HFF-Myc (cell line): ENCODE results near the gene TEX26.
A peak's percentile ranks its signal among the peaks of the same experiment; 100 is the strongest.

ENCODE experiments used
- DNase-seq: peaks from one replicate; pipeline ENCODE4 v3.0.0-alpha.2; 2011; ENCODE audit warnings: low read depth; ENCODE audit errors: extremely low read depth
- H3K4me3 ChIP-seq: replicated peaks from 2 replicates; pipeline ENCODE4 v1.5.1; 2011; ENCODE audit warnings: low read depth, mild to moderate bottlenecking, control low read depth, low read length
- TF ChIP-seq, protein P1 (sequence below): IDR thresholded peaks from 2 replicates; pipeline ENCODE4 v1.5.1; 2012; ENCODE audit warnings: mild to moderate bottlenecking, low read depth, low read length, control low read depth; ENCODE audit errors: missing control alignments

Gene TEX26

DNA sequence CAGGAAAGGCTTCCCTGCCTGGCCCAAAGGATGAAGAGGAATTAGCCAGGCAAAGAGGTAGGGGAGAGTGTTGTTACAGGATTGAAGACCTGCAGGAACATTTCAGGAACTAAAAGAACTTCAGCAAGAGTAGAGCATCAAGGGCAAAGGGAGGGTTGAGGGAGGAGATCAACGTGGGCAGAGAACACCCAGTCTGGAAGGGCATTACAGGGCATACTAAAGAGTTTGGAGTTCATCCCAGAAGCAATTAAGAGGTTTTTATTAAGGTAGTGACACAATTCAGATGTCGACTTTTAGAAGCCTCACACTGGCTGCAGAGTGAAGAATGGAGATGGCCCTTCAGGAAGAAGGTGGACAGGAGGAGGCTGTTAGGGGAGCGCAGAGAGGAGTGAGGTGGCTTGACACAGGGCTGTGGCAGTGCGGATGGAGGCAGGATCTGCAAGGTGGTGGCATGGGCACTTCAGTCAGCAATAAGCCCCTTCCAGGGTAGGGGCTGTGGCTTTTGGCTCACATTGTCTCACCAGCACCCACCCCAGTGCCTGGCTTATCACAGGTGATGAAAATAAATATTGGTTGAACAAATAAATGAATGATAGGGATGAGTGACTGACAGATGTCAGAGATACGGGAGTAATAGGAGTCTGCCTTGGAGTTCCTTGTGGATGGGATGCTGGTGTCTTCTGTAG, 24.9 kb downstream of the TEX26 start:
- H3K4me3 ChIP-seq = no peak overlapping the region
- TF ChIP-seq, protein P1, sequence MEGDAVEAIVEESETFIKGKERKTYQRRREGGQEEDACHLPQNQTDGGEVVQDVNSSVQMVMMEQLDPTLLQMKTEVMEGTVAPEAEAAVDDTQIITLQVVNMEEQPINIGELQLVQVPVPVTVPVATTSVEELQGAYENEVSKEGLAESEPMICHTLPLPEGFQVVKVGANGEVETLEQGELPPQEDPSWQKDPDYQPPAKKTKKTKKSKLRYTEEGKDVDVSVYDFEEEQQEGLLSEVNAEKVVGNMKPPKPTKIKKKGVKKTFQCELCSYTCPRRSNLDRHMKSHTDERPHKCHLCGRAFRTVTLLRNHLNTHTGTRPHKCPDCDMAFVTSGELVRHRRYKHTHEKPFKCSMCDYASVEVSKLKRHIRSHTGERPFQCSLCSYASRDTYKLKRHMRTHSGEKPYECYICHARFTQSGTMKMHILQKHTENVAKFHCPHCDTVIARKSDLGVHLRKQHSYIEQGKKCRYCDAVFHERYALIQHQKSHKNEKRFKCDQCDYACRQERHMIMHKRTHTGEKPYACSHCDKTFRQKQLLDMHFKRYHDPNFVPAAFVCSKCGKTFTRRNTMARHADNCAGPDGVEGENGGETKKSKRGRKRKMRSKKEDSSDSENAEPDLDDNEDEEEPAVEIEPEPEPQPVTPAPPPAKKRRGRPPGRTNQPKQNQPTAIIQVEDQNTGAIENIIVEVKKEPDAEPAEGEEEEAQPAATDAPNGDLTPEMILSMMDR = no peak
- DNase-seq = no peak

DNA sequence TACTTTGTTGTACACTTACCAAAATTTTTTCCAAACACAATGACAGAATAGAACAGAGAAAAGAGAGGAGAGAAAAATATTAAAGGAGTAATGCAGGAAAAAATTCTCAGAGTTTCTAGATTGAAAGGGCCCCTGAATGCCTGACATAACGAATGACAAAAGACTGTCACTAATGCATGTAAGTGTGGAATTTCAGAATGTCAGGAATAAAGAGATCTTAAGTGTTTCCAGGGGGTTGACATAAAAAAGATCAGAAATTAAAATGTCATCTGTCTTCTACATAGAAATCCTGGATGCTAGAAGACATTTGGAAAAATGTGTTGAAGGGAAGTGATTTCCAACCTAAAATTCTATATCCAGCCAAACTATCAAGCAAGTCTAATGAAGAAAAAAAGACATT, 27.2 kb downstream of the TEX26 start:
- DNase-seq = no peak
- H3K4me3 ChIP-seq = no peak overlapping the region
- TF ChIP-seq, protein P1 = no peak

DNA sequence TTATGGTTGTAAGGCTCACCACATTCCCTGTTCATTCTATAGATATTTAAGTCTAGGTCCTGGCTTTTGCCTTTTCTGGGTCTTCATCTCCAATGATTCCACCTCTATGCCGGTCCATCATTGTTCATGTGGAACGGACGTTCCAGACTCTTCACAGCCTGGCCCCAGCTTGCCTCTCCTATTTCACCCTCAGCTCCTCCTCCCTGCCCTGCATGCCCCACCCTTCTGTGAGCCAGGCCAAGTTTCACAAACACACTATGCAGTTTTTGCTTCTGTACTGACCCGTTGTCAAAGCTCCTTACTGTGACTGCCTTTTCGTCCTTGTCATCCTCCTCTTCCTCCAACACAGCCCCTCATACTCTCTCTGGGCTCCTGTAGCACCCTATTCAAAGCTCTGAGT, 31.3 kb downstream of the TEX26 start:
- H3K4me3 ChIP-seq = no peak overlapping the region
- DNase-seq = peak; percentile 10
- TF ChIP-seq, protein P1 = no peak

DNA sequence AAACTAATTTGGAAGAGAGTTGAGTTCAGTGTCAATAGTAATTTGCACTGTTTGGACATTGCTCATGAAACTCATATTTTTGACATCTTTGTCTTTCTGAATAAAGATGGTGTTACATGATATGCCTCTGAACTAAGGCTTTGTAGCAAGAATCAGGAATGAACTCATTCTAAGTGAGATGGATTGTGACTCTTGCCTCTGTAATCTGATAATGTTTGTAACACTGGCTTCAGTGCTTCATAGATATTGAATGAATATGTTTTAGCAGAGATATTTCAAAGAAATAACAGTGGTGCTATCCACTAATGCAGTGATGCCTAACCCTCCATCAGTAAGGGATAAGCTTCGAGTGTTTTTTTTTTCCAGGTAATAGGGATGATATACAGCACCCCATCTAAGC, 32.9 kb downstream of the TEX26 start:
- TF ChIP-seq, protein P1 = no peak
- no peak overlapping the region for H3K4me3 ChIP-seq
- DNase-seq = no peak

DNA sequence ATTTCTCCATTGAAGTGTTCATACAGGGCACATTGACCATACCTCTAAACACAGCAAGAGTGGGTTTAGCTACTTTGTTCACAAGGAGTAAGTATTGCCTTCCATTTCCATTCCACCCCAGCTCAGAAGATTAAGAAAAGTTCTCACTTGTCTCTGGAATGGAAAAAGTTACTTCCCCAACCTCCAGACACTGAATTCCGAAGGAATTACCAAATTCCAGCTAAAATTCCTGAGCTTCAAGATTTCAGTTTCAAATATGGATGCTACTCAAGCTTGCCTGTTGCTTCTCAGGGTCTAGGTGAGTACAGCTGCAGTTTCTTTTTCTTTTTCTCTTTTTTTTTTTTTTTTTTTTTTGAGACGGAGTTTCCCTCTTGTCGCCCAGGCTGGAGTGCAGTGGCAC, 33.6 kb downstream of the TEX26 start:
- TF ChIP-seq, protein P1 = no peak
- no peak for DNase-seq
- H3K4me3 ChIP-seq = no peak overlapping the region

DNA sequence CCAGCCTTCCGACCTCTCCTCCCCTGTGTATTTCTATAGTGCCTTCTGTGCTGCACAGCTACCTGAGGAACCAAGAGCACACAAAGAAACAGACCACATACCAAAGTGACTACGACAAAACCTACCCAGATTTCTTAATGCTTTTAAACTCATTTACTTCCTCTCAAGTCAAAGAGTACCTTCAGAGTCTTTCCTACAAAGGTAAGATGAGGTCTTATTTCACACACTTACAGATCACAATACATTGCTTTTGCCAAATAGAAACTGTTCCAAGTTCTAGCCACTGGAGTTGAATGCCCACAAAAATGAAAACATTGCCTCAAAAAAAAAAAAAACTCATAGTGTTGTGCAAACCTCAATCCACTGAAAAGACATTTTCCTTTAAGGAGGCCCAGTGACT, 36.4 kb downstream of the TEX26 start:
- TF ChIP-seq, protein P1 = no peak
- no peak overlapping the region for H3K4me3 ChIP-seq
- no peak for DNase-seq

DNA sequence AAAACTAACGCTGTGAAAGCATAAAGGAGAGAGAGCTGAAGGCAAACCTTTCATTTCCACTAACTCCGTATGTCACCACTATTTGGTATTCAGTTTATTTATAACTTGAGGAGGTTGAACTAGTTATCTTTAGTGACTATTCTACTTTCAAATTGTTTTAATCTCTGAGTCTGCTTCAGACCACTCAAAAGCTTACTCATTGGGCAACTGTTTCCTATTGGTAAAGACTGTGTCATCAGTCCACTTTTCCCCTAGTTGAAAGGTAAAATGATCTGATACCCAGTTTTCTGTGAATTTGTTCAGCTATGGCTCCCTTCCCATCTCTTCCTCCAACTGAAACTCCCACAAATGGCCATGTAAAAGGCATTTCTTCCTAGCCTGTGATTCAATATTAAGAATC, 39.1 kb downstream of the TEX26 start:
- TF ChIP-seq, protein P1 = no peak
- no peak for DNase-seq

More for the DNA sequence above, 39.1 kb downstream of the TEX26 start:
- no peak overlapping the region for H3K4me3 ChIP-seq
